Measurements from ENCODE around the gene TRIM46.
A peak's percentile ranks its signal among the peaks of the same experiment; 100 is the strongest.
"Not testable (repeated sequence)": the region's sequence is repeated elsewhere in the genome, so short reads cannot be mapped to it uniquely, and the experiment has no call there.

Gene TRIM46

GRCh38 chr1:155160128-155160527, 13.5 kb upstream of the TRIM46 start:
- H3K36me3 Mint-ChIP-seq, result no peaks in the 10 kb centered on the region
- H3K27me3 Mint-ChIP-seq, result no peaks in the 10 kb centered on the region
- DNase-seq (ENCODE audit: low spot score in 2 of 2) (no peak), ATAC-seq (ENCODE audit: low read depth) (no peak)
- H3K27ac Mint-ChIP-seq, result no peak overlapping the region
- no peaks in the 10 kb centered on the region for H3K9me3 Mint-ChIP-seq
- H3K4me1 Mint-ChIP-seq, result no peaks in the 10 kb centered on the region
- no peak overlapping the region for H3K4me3 Mint-ChIP-seq

GRCh38 chr1:155162631-155163030, 11.0 kb upstream of the TRIM46 start:
- H3K27me3 Mint-ChIP-seq, result not testable (repeated sequence)

GRCh38 chr1:155163785-155164184, 9.9 kb upstream of the TRIM46 start:
- H3K9me3 Mint-ChIP-seq; H3K27me3 Mint-ChIP-seq; H3K36me3 Mint-ChIP-seq; H3K4me3 Mint-ChIP-seq; H3K27ac Mint-ChIP-seq; ATAC-seq (ENCODE audit: low read depth); DNase-seq (ENCODE audit: low spot score in 2 of 2): not testable (repeated sequence)
- H3K4me1 Mint-ChIP-seq, result peaks cover 14% of the 10 kb centered on the region

More at GRCh38 chr1:155162631-155163030, 11.0 kb upstream of the TRIM46 start:
- not testable (repeated sequence) for H3K4me3 Mint-ChIP-seq; H3K9me3 Mint-ChIP-seq; H3K27ac Mint-ChIP-seq; ATAC-seq (ENCODE audit: low read depth); DNase-seq (ENCODE audit: low spot score in 2 of 2); H3K4me1 Mint-ChIP-seq; H3K36me3 Mint-ChIP-seq

- H3K9me3 Mint-ChIP-seq, result not testable (repeated sequence)
Measured at GRCh38 chr1:155164625-155165024, 9.0 kb upstream of the TRIM46 start.

GRCh38 chr1:155166051-155166470, 7.6 kb upstream of the TRIM46 start:
- no peak overlapping the region for H3K27ac Mint-ChIP-seq
- H3K4me3 Mint-ChIP-seq, result no peak overlapping the region
- H3K27me3 Mint-ChIP-seq, result no peaks in the 10 kb centered on the region
- no peak for DNase-seq (ENCODE audit: low spot score in 2 of 2)
- peaks cover 14% of the 10 kb centered on the region for H3K4me1 Mint-ChIP-seq
- ATAC-seq (ENCODE audit: low read depth), result no peak
- no peaks in the 10 kb centered on the region for H3K9me3 Mint-ChIP-seq
- peaks cover 10% of the 10 kb centered on the region for H3K36me3 Mint-ChIP-seq

More at GRCh38 chr1:155164625-155165024, 9.0 kb upstream of the TRIM46 start:
- H3K27me3 Mint-ChIP-seq; H3K36me3 Mint-ChIP-seq; H3K4me3 Mint-ChIP-seq; ATAC-seq (ENCODE audit: low read depth); H3K27ac Mint-ChIP-seq; DNase-seq (ENCODE audit: low spot score in 2 of 2): not testable (repeated sequence)
- H3K4me1 Mint-ChIP-seq, result peaks cover 14% of the 10 kb centered on the region

- Mint-ChIP-seq H3K4me1 (peaks cover 14% of the 10 kb centered on the region), H3K27ac (no peak overlapping the region), H3K4me3 (peak overlapping the region; percentile 69), H3K9me3 (no peaks in the 10 kb centered on the region), H3K36me3 (peaks cover 10% of the 10 kb centered on the region), H3K27me3 (no peaks in the 10 kb centered on the region)
- ATAC-seq (ENCODE audit: low read depth) (no peak), DNase-seq (ENCODE audit: low spot score in 2 of 2) (no peak)
Measured at GRCh38 chr1:155166471-155167165, 7.0 kb upstream of the TRIM46 start.

- H3K4me1 Mint-ChIP-seq, result peaks cover 19% of the 10 kb centered on the region
- H3K27ac Mint-ChIP-seq, result no peak overlapping the region
- peak; percentile 85 to 87 for DNase-seq (ENCODE audit: low spot score in 2 of 2)
- peak overlapping the region; percentile 69 for H3K4me3 Mint-ChIP-seq
- no peaks in the 10 kb centered on the region for H3K27me3 Mint-ChIP-seq
- no peaks in the 10 kb centered on the region for H3K9me3 Mint-ChIP-seq
- peak; percentile 84 for ATAC-seq (ENCODE audit: low read depth)
- H3K36me3 Mint-ChIP-seq, result peaks cover 10% of the 10 kb centered on the region
Measured at GRCh38 chr1:155167166-155168104, 6.2 kb upstream of the TRIM46 start.

- not testable (repeated sequence) for ATAC-seq (ENCODE audit: low read depth); DNase-seq (ENCODE audit: low spot score in 2 of 2); H3K9me3 Mint-ChIP-seq; H3K36me3 Mint-ChIP-seq; H3K4me3 Mint-ChIP-seq; H3K27me3 Mint-ChIP-seq; H3K27ac Mint-ChIP-seq
- H3K4me1 Mint-ChIP-seq, result peaks cover 22% of the 10 kb centered on the region
Measured at GRCh38 chr1:155168105-155168445, 5.6 kb upstream of the TRIM46 start.

GRCh38 chr1:155168456-155169210, 5.0 kb upstream of the TRIM46 start:
- Mint-ChIP-seq H3K27me3 (no peaks in the 10 kb centered on the region), H3K36me3 (peaks cover 10% of the 10 kb centered on the region), H3K27ac (no peak overlapping the region), H3K9me3 (no peaks in the 10 kb centered on the region), H3K4me1 (peaks cover 26% of the 10 kb centered on the region), H3K4me3 (no peak overlapping the region)
- DNase-seq (ENCODE audit: low spot score in 2 of 2) (no peak), ATAC-seq (ENCODE audit: low read depth) (no peak)

- H3K9me3 Mint-ChIP-seq, result no peaks in the 10 kb centered on the region
- H3K4me1 Mint-ChIP-seq, result peaks cover 33% of the 10 kb centered on the region
- no peak overlapping the region for H3K4me3 Mint-ChIP-seq
Measured at GRCh38 chr1:155169541-155169940, 4.1 kb upstream of the TRIM46 start.

GRCh38 chr1:155170101-155170785, 3.4 kb upstream of the TRIM46 start:
- DNase-seq (ENCODE audit: low spot score in 2 of 2), result no peak
- Mint-ChIP-seq H3K4me1 (peaks cover 38% of the 10 kb centered on the region), H3K9me3 (no peaks in the 10 kb centered on the region), H3K27me3 (no peaks in the 10 kb centered on the region), H3K27ac (no peak overlapping the region), H3K36me3 (peaks cover 10% of the 10 kb centered on the region), H3K4me3 (no peak overlapping the region)
- ATAC-seq (ENCODE audit: low read depth), result no peak

More at GRCh38 chr1:155169541-155169940, 4.1 kb upstream of the TRIM46 start:
- H3K27me3 Mint-ChIP-seq, result no peaks in the 10 kb centered on the region
- peak overlapping the region; percentile 5 for H3K27ac Mint-ChIP-seq
- DNase-seq (ENCODE audit: low spot score in 2 of 2) (no peak), ATAC-seq (ENCODE audit: low read depth) (no peak)
- peaks cover 10% of the 10 kb centered on the region for H3K36me3 Mint-ChIP-seq

GRCh38 chr1:155170806-155171205, 2.8 kb upstream of the TRIM46 start:
- no peaks in the 10 kb centered on the region for H3K27me3 Mint-ChIP-seq
- no peak for DNase-seq (ENCODE audit: low spot score in 2 of 2)
- no peak overlapping the region for H3K4me3 Mint-ChIP-seq

More at GRCh38 chr1:155170806-155171205, 2.8 kb upstream of the TRIM46 start:
- H3K4me1 Mint-ChIP-seq, result peaks cover 38% of the 10 kb centered on the region
- H3K9me3 Mint-ChIP-seq, result no peaks in the 10 kb centered on the region
- peaks cover 10% of the 10 kb centered on the region for H3K36me3 Mint-ChIP-seq
- no peak for ATAC-seq (ENCODE audit: low read depth)
- no peak overlapping the region for H3K27ac Mint-ChIP-seq
